Activated CD8-positive, alpha-beta T cell treated with anti-CD3 and anti-CD28 coated beads, Interleukin-2, amount 10 ng/mL, durations not matched to agents 7 days and 5 days (primary cell): ENCODE results near the gene GGT5. TPM values are rescaled to one million over a fixed set of nuclear protein-coding genes. Genes with fewer than 3 reads are reported as not detected.

Experiments
- ATAC-seq: fragments of 150-1000 bp; cut with Tn5 transposase; one replicate; pipeline ENCODE4 v1.10.0; 2021; ENCODE audit warnings: moderate library complexity
- CTCF ChIA-PET: fragments of 350-600 bp; sonication (Branson Sonifier 250); formaldehyde crosslinking; loops from one replicate; lab custom pipeline; 2021; ENCODE audit warnings: antibody characterized with exemption; lab: Charles Lee
- POLR2A ChIA-PET: fragments of 350-600 bp; sonication (Branson Sonifier 250); formaldehyde crosslinking; loops from one replicate; lab custom pipeline; 2021; ENCODE audit warnings: antibody characterized with exemption; lab: Charles Lee
- DNase-seq: peaks from one replicate; pipeline ENCODE4 v3.0.0-alpha.2; 2020
- H3K27ac Mint-ChIP-seq: one replicate; pipeline ENCODE4 v1.8.0; 2021; ENCODE audit warnings: mild to moderate bottlenecking, mixed read lengths
- H3K27me3 Mint-ChIP-seq: one replicate; pipeline ENCODE4 v1.8.0; 2021; ENCODE audit warnings: low read depth, mixed read lengths
- H3K36me3 Mint-ChIP-seq: one replicate; pipeline ENCODE4 v1.8.0; 2021; ENCODE audit warnings: low read depth, mixed read lengths
- H3K4me1 Mint-ChIP-seq: one replicate; pipeline ENCODE4 v1.8.0; 2021; ENCODE audit warnings: low read depth, mixed read lengths
- H3K4me3 Mint-ChIP-seq: one replicate; pipeline ENCODE4 v1.8.0; 2021; ENCODE audit warnings: mild to moderate bottlenecking, mixed read lengths
- H3K9me3 Mint-ChIP-seq: one replicate; pipeline ENCODE4 v1.8.0; 2022; ENCODE audit warnings: mixed read lengths; ENCODE audit not compliant: insufficient read depth
- total RNA-seq, 2 experiments: library from RNA; stranded (reverse); gene quantifications; one replicate each; pipeline ENCODE4 v1.2.3, GENCODE V29; 2021

GGT5 gene
- total RNA-seq, 2 experiments from 2014 or later, result 0.29 to 0.44 TPM

GRCh38 chr22:24178021-24178431 lies 66.9 kb downstream of the GGT5 start:
- no peaks in the 10 kb centered on the region for H3K4me1 Mint-ChIP-seq
- H3K27me3 Mint-ChIP-seq, result no peaks in the 10 kb centered on the region
- no peak for ATAC-seq
- no peaks in the 10 kb centered on the region for H3K9me3 Mint-ChIP-seq
- no peak overlapping the region for H3K27ac Mint-ChIP-seq
- peaks cover 22% of the 10 kb centered on the region for H3K36me3 Mint-ChIP-seq
- POLR2A ChIA-PET, result no interaction called here
- H3K4me3 Mint-ChIP-seq, result no peak overlapping the region
- CTCF ChIA-PET, result interaction anchor here (1.2 kb wide), 2 partner anchors 12 to 69 kb away, joined by 4 to 5 read pairs; no protein-coding TSS in a partner anchor
- DNase-seq, result no peak

DNA sequence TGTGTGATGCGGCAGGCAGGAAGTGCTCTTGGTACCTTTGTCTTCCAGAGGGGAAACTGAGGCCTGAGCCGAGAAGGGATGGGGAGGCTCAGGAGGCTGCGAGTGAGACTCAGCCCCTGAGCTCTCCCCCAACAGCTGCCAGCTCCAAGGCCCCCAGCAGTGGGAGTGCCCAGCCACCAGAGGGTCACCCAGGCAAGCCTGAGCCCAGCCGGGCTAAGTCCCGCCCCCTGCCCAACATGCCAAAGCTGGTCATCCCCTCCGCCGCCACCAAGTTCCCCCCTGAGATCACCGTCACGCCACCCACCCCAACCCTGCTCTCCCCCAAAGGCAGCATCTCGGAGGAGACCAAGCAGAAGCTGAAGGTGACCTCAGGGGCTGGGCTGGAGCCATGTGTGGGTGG lies 67.4 kb downstream of the GGT5 start:
- H3K9me3 Mint-ChIP-seq, result no peaks in the 10 kb centered on the region
- H3K27ac Mint-ChIP-seq, result no peak overlapping the region
- ATAC-seq (no peak), DNase-seq (no peak)
- no peak overlapping the region for H3K4me3 Mint-ChIP-seq
- CTCF ChIA-PET, result interaction anchor here (1.4 kb wide), 1 partner anchor 12 kb away, joined by 3 read pairs; no protein-coding TSS in a partner anchor
- POLR2A ChIA-PET, result no interaction called here
- H3K4me1 Mint-ChIP-seq, result no peaks in the 10 kb centered on the region
- peaks cover 24% of the 10 kb centered on the region for H3K36me3 Mint-ChIP-seq
- H3K27me3 Mint-ChIP-seq, result no peaks in the 10 kb centered on the region

DNA sequence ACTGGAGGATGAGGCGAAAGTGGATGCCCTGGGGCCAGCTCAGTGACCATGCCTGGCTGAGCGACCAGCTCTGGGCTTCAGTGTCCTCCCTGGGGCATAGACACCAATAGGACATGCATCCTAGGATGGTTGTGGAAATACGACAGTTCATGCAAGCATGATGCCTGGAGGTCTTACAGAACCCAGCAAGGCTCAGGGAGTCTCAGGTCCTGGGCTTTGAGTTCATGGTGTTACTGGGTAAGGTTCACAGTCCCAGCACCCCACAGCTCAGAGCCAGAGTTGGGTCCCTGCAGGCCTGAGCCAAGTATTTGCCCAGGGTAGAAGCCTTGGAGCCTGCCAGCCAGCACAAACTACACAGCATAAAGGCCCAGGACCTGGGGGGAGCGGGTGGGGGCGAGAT lies 67.8 kb downstream of the GGT5 start:
- ATAC-seq (no peak), DNase-seq (no peak)
- H3K4me3 Mint-ChIP-seq, result no peak overlapping the region
- no peaks in the 10 kb centered on the region for H3K4me1 Mint-ChIP-seq
- H3K27ac Mint-ChIP-seq, result no peak overlapping the region
- POLR2A ChIA-PET, result no interaction called here
- H3K9me3 Mint-ChIP-seq, result no peaks in the 10 kb centered on the region
- CTCF ChIA-PET, result interaction anchor here (1.4 to 4.1 kb wide), 2 partner anchors 12 to 44 kb away, joined by 3 to 47 read pairs; no protein-coding TSS in a partner anchor
- no peaks in the 10 kb centered on the region for H3K27me3 Mint-ChIP-seq
- peaks cover 27% of the 10 kb centered on the region for H3K36me3 Mint-ChIP-seq

- Mint-ChIP-seq H3K36me3 (peaks cover 30% of the 10 kb centered on the region), H3K4me1 (no peaks in the 10 kb centered on the region), H3K9me3 (no peaks in the 10 kb centered on the region), H3K27ac (no peak overlapping the region), H3K27me3 (no peaks in the 10 kb centered on the region), H3K4me3 (no peak overlapping the region)
- ATAC-seq, result no peak
- DNase-seq, result no peak
- ChIA-PET POLR2A (no interaction called here), CTCF (interaction anchor here (1.4 to 4.1 kb wide), 2 partner anchors 13 to 44 kb away, joined by 3 to 47 read pairs; no protein-coding TSS in a partner anchor)
Observed at GRCh38 chr22:24176630-24177029, 68.3 kb downstream of the GGT5 start.

DNA sequence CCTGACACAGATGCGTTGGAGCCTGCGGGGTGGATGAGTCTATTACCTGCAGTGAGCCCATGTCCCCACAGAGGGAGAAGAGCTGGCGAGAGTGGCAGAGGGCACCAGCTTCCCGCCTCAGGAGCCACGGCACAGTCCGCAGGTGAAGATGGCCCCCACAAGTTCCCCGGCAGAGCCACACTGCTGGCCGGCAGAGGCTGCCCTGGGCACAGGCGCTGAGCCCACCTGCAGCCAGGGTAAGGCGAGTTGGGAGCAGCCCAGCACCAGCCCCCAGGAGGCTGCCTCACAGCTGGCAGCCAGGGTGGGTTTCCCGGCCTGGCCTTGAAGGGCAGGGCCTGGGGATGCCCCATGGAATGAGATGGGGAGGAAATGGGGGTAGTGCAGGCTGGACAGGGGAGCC lies 68.8 kb downstream of the GGT5 start:
- ChIA-PET CTCF (interaction anchor here (0.6 to 4.1 kb wide), 14 partner anchors 11 to 220 kb away, joined by 3 to 47 read pairs (median 6); no protein-coding TSS in a partner anchor), POLR2A (no interaction called here)
- DNase-seq (no peak), ATAC-seq (no peak)
- Mint-ChIP-seq H3K36me3 (peaks cover 32% of the 10 kb centered on the region), H3K27me3 (no peaks in the 10 kb centered on the region), H3K9me3 (no peaks in the 10 kb centered on the region), H3K27ac (no peak overlapping the region), H3K4me3 (no peak overlapping the region), H3K4me1 (no peaks in the 10 kb centered on the region)

GRCh38 chr22:24175160-24175808 lies 69.6 kb downstream of the GGT5 start:
- ATAC-seq (peak; percentile 56), DNase-seq (peak; percentile 70)
- H3K27ac Mint-ChIP-seq, result no peak overlapping the region
- no peak overlapping the region for H3K4me3 Mint-ChIP-seq
- no peaks in the 10 kb centered on the region for H3K9me3 Mint-ChIP-seq
- no peaks in the 10 kb centered on the region for H3K4me1 Mint-ChIP-seq
- no peaks in the 10 kb centered on the region for H3K27me3 Mint-ChIP-seq
- CTCF ChIA-PET, result interaction anchor here (0.6 to 4.1 kb wide), 24 partner anchors 8 to 219 kb away, joined by 3 to 47 read pairs (median 4); no protein-coding TSS in a partner anchor
- POLR2A ChIA-PET, result interaction anchor here (1.3 kb wide), 1 partner anchor 42 kb away, joined by 3 read pairs; no protein-coding TSS in a partner anchor
- H3K36me3 Mint-ChIP-seq, result peaks cover 32% of the 10 kb centered on the region

GRCh38 chr22:24171822-24172221 lies 73.1 kb downstream of the GGT5 start:
- Mint-ChIP-seq H3K4me1 (peaks cover 17% of the 10 kb centered on the region), H3K27me3 (no peaks in the 10 kb centered on the region), H3K36me3 (peaks cover 41% of the 10 kb centered on the region), H3K4me3 (no peak overlapping the region), H3K9me3 (no peaks in the 10 kb centered on the region), H3K27ac (peak overlapping the region; percentile 39)
- POLR2A ChIA-PET, result no interaction called here
- ATAC-seq (no peak), DNase-seq (no peak)
- CTCF ChIA-PET, result interaction anchor here (1.3 to 1.8 kb wide), 2 partner anchors 14 to 160 kb away, joined by 3 to 12 read pairs; partner anchors contain the start of gene CABIN1

GRCh38 chr22:24170632-24171031 lies 74.2 kb downstream of the GGT5 start:
- POLR2A ChIA-PET, result interaction anchor here (0.7 to 1.0 kb wide), 2 partner anchors 9 to 13 kb away, joined by 3 to 5 read pairs; no protein-coding TSS in a partner anchor
- no peak for ATAC-seq
- peaks cover 17% of the 10 kb centered on the region for H3K4me1 Mint-ChIP-seq

GRCh38 chr22:24170188-24170587 lies 74.7 kb downstream of the GGT5 start:
- no peak overlapping the region for H3K27ac Mint-ChIP-seq
- POLR2A ChIA-PET, result interaction anchor here (0.6 to 0.7 kb wide), 2 partner anchors 9 to 74 kb away, joined by 3 to 5 read pairs; no protein-coding TSS in a partner anchor

More at GRCh38 chr22:24170632-24171031, 74.2 kb downstream of the GGT5 start:
- Mint-ChIP-seq H3K4me3 (no peak overlapping the region), H3K27ac (no peak overlapping the region), H3K9me3 (no peaks in the 10 kb centered on the region), H3K36me3 (peaks cover 45% of the 10 kb centered on the region), H3K27me3 (no peaks in the 10 kb centered on the region)
- DNase-seq, result no peak
- CTCF ChIA-PET, result interaction anchor here (1.6 to 1.8 kb wide), 2 partner anchors 13 to 37 kb away, joined by 3 to 12 read pairs; no protein-coding TSS in a partner anchor

More at GRCh38 chr22:24170188-24170587, 74.7 kb downstream of the GGT5 start:
- Mint-ChIP-seq H3K9me3 (no peaks in the 10 kb centered on the region), H3K4me3 (no peak overlapping the region), H3K36me3 (peaks cover 46% of the 10 kb centered on the region), H3K27me3 (no peaks in the 10 kb centered on the region), H3K4me1 (peaks cover 17% of the 10 kb centered on the region)
- DNase-seq (no peak), ATAC-seq (no peak)
- CTCF ChIA-PET, result interaction anchor here (1.6 to 1.8 kb wide), 2 partner anchors 13 to 37 kb away, joined by 3 to 12 read pairs; no protein-coding TSS in a partner anchor

Other genes starting within 250 kb of the GGT5 start
- gene GSTT4, start 239.6 kb downstream of the GGT5 start, total RNA-seq, result not detected
- 100 to 1,000 TPM; 147 to 159 TPM for gene CABIN1, start 233.8 kb downstream of the GGT5 start, total RNA-seq
- 1 to 10 TPM; 1.3 to 1.9 TPM for gene SUSD2, start 63.6 kb downstream of the GGT5 start, total RNA-seq
- gene SPECC1L, start 25.7 kb upstream of the GGT5 start, total RNA-seq, result 10 to 100 TPM; 57.6 to 59.7 TPM
- 10 to 100 TPM; 20.3 to 20.4 TPM for gene ADORA2A, start 182.5 kb upstream of the GGT5 start, total RNA-seq